BJ (cell line): ENCODE data around the gene VWA8. TPM values are rescaled to one million over a fixed set of nuclear protein-coding genes. Genes with fewer than 3 reads are reported as not detected.

Experiments
- CTCF ChIA-PET: fragments of 350-600 bp; formaldehyde crosslinking; extraction: SDS; loops from one replicate; lab custom pipeline; 2021; ENCODE audit warnings: antibody characterized with exemption, inconsistent platforms; lab: Yijun Ruan, JAX
- POLR2A ChIA-PET: fragments of 300-600 bp; sonication (Branson Sonifier 250); formaldehyde crosslinking; extraction: SDS; loops from one replicate; lab custom pipeline; 2021; ENCODE audit warnings: antibody characterized with exemption; lab: Charles Lee
- DNase-seq: peaks from one replicate; pipeline ENCODE4 v3.0.0-alpha.2; 2011; ENCODE audit warnings: low read depth
- H3K27me3 ChIP-seq: 2 replicates; pipeline ENCODE4 v1.6.0; 2011; ENCODE audit warnings: low read length; ENCODE audit not compliant: control insufficient read depth, insufficient read depth
- H3K36me3 ChIP-seq: 2 replicates; pipeline ENCODE4 v1.5.1; 2011; ENCODE audit warnings: low read length; ENCODE audit not compliant: control insufficient read depth, insufficient read depth
- H3K4me3 ChIP-seq: 2 replicates; pipeline ENCODE4 v1.5.1; 2011; ENCODE audit warnings: low read depth, mild to moderate bottlenecking, control low read depth, low read length
- polyA plus RNA-seq: library from polyadenylated mRNA; depleted of rRNA; stranded (reverse); fragments of >200 nt; gene quantifications from 2 replicates; pipeline ENCODE4 v1.2.3, GENCODE V29; 2011
- TF ChIP-seq, protein P1 (sequence below): IDR thresholded peaks from 2 replicates; pipeline ENCODE4 v1.5.1; 2011; ENCODE audit warnings: low read depth, mild to moderate bottlenecking, control low read depth, inconsistent platforms, low read length, moderate library complexity; ENCODE audit not compliant: insufficient read depth

The VWA8 gene
- polyA plus RNA-seq, 1 experiment = 5.9 TPM

DNA sequence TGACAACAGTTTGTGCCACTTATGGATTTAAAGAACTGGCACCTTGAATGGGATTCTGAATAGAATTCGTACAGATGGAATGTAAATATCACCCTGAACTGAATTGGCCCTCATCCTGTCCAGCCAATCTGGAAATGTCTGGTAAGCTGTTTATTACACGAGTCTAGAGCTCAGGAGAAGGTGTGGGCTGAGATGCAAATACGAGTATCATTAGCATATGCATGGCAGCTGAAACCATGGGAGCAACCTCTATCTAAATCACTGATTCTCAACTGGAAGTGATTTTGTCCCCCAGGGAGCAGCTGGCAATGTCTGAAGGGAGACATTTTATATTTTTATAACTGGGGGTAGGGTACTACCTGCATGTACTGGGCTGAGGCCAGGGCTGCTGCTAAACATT lies 15.6 kb upstream of the VWA8 start:
- Histone ChIP-seq H3K36me3 (no peaks in the 10 kb centered on the region), H3K27me3 (no peaks in the 10 kb centered on the region), H3K4me3 (no peak overlapping the region)
- DNase-seq = no peak
- ChIA-PET CTCF (no interaction called here), POLR2A (no interaction called here)
- TF ChIP-seq, protein P1, sequence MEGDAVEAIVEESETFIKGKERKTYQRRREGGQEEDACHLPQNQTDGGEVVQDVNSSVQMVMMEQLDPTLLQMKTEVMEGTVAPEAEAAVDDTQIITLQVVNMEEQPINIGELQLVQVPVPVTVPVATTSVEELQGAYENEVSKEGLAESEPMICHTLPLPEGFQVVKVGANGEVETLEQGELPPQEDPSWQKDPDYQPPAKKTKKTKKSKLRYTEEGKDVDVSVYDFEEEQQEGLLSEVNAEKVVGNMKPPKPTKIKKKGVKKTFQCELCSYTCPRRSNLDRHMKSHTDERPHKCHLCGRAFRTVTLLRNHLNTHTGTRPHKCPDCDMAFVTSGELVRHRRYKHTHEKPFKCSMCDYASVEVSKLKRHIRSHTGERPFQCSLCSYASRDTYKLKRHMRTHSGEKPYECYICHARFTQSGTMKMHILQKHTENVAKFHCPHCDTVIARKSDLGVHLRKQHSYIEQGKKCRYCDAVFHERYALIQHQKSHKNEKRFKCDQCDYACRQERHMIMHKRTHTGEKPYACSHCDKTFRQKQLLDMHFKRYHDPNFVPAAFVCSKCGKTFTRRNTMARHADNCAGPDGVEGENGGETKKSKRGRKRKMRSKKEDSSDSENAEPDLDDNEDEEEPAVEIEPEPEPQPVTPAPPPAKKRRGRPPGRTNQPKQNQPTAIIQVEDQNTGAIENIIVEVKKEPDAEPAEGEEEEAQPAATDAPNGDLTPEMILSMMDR = no peak

DNA sequence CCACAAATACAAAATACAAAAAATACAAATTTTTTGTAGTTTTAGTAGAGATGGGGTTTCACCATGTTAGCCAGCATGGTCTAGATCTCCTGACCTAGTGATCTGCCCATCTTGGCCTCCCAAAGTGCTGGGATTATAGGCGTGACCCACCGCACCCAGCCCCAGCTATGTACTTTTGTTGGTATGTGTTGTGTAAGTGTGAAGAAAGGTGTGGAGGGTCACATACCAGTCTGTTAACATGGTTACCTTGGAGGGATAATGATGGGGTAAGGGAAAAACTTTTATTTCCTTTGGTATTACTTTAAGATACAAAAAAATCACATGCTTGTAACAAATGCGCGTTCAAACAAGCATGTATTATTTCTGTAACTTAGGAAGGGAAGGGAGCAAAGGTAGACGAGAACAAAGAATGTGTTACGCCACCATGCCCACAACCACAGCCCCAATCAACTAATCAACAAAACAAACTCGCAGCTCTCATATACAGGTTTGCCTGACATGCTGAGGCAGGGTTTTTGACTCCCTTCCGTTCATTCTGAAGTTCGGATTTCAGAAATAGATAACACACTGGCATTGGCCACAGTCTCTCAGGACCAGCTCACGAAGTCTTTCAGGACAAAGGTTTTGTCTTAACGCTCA lies 13.5 kb upstream of the VWA8 start:
- H3K4me3 ChIP-seq = no peak overlapping the region
- TF ChIP-seq, protein P1 = no peak
- ChIA-PET CTCF (no interaction called here), POLR2A (no interaction called here)
- no peak for DNase-seq
- H3K36me3 ChIP-seq = no peaks in the 10 kb centered on the region
- H3K27me3 ChIP-seq = no peaks in the 10 kb centered on the region

DNA sequence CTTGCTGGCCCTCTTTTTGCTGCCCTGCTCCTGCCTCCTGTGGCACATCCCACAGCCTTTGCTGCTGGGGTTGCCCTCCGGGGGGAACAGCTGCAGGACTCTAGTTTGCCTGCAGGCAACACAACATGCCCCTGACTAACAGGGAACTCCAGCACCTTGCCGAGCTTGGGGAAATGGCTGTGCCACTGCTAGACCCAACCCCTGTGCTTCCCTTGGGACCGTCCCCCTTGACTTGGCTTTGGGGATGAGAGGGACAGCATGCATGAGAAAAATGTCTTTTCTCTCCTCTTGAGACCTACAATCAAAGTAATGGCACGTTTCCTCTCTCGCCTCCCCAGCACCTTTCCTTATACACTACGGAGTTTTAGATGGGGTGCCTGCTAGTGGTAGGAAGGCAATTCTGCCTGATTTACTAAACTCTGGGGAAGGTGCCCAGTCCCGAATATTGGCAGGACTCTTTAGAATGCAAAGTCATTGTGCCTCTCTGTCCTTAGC lies 12.4 kb upstream of the VWA8 start:
- Histone ChIP-seq H3K27me3 (no peaks in the 10 kb centered on the region), H3K36me3 (no peaks in the 10 kb centered on the region), H3K4me3 (no peak overlapping the region)
- no peak for DNase-seq
- POLR2A ChIA-PET = no interaction called here
- CTCF ChIA-PET = interaction anchor here (1.2 to 1.4 kb wide), 2 partner anchors 10 to 12 kb away, joined by 3 to 4 read pairs; partner anchors contain the start of gene VWA8
- TF ChIP-seq, protein P1 = no peak; the same call in 1 of the 2 replicates

DNA sequence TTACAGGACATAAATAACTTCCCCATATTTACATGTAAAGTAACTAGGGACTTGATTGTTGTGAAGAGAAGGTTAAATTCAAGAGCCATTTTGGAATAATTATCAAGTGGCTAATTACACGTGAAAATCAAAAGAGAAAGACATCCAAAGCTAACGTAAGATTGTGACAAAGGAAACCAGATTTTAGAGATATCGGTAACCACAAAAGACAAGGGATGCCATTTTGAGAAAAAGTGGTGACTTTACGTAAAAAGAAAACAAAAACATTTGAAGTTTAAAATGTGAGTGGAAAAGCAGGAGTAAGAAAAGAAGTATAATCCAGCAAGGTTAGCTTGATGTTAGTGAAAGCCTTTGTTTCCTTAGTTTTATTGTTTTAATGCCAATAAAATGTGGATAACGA lies 10.9 kb upstream of the VWA8 start:
- no peaks in the 10 kb centered on the region for H3K27me3 ChIP-seq
- DNase-seq = no peak
- ChIA-PET CTCF (interaction anchor here (1.1 kb wide), 1 partner anchor 17 kb away, joined by 3 read pairs; no protein-coding TSS in a partner anchor), POLR2A (no interaction called here)
- H3K4me3 ChIP-seq = no peak overlapping the region
- TF ChIP-seq, protein P1 = no peak
- H3K36me3 ChIP-seq = no peaks in the 10 kb centered on the region

DNA sequence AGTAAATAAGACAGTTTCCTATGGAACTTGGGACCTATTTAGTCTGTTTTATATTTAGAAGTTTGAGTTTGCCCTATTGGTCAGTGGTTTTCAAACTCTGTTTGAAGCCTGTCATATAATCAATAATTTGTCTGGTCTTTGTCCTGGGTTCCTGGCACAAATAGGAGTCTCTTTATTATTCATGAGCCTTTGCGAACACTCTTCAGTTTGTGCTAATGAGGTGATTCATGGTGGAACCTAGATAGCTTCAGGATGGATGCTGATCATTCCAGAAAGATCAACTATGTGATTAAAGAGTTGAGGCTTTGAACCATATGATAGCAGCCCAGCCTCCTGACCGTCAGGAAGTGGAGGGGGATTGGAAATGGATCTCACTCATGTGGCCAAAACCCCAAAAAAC lies 10.0 kb upstream of the VWA8 start:
- H3K36me3 ChIP-seq = no peaks in the 10 kb centered on the region
- H3K27me3 ChIP-seq = no peaks in the 10 kb centered on the region
- H3K4me3 ChIP-seq = no peak overlapping the region
- DNase-seq = no peak
- ChIA-PET POLR2A (no interaction called here), CTCF (no interaction called here)
- TF ChIP-seq, protein P1 = no peak
